ENCODE results near the gene FAM163A.

The FAM163A gene

GRCh38 chr1:179742291-179742690, 800 bp upstream of the FAM163A start:
- TF ChIP-seq CTCF (IDR thresholded peaks at IDR 0.05; ENCODE audit: control insufficient read depth, extremely low read depth, insufficient read depth) = no peak
- H3K4me3 ChIP-seq (ENCODE audit: low read depth, low read length) = no peak overlapping the region
- DNase-seq (ENCODE audit: low read depth) = no peak

GRCh38 chr1:179743679-179744400, 749 bp downstream of the FAM163A start:
- no peak for TF ChIP-seq CTCF (IDR thresholded peaks at IDR 0.05; ENCODE audit: control insufficient read depth, extremely low read depth, insufficient read depth)
- H3K4me3 ChIP-seq (ENCODE audit: low read depth, low read length) = no peak overlapping the region
- no peak for DNase-seq (ENCODE audit: low read depth)

- no peak for DNase-seq (ENCODE audit: low read depth)
- H3K4me3 ChIP-seq (ENCODE audit: low read depth, low read length) = no peak overlapping the region
- TF ChIP-seq CTCF (IDR thresholded peaks at IDR 0.05; ENCODE audit: control insufficient read depth, extremely low read depth, insufficient read depth) = no peak
These were observed 1.5 kb downstream of the FAM163A start for GRCh38 chr1:179744401-179745130.

GRCh38 chr1:179745131-179745611, 2.1 kb downstream of the FAM163A start:
- H3K4me3 ChIP-seq (ENCODE audit: low read depth, low read length) = no peak overlapping the region
- DNase-seq (ENCODE audit: low read depth) = no peak
- no peak for TF ChIP-seq CTCF (IDR thresholded peaks at IDR 0.05; ENCODE audit: control insufficient read depth, extremely low read depth, insufficient read depth)

- TF ChIP-seq CTCF (IDR thresholded peaks at IDR 0.05; ENCODE audit: control insufficient read depth, extremely low read depth, insufficient read depth) = no peak
- no peak for DNase-seq (ENCODE audit: low read depth)
- H3K4me3 ChIP-seq (ENCODE audit: low read depth, low read length) = no peak overlapping the region
These were observed 2.7 kb downstream of the FAM163A start for GRCh38 chr1:179745743-179746142.

- TF ChIP-seq CTCF (IDR thresholded peaks at IDR 0.05; ENCODE audit: control insufficient read depth, extremely low read depth, insufficient read depth) = no peak
- DNase-seq (ENCODE audit: low read depth) = no peak
- no peak overlapping the region for H3K4me3 ChIP-seq (ENCODE audit: low read depth, low read length)
These were observed 4.5 kb downstream of the FAM163A start for GRCh38 chr1:179747611-179748010.
